ENCODE results near the gene LAD1. TPM values are rescaled to one million over a fixed set of nuclear protein-coding genes. Genes with fewer than 3 reads are reported as not detected.

LAD1 gene, protein sequence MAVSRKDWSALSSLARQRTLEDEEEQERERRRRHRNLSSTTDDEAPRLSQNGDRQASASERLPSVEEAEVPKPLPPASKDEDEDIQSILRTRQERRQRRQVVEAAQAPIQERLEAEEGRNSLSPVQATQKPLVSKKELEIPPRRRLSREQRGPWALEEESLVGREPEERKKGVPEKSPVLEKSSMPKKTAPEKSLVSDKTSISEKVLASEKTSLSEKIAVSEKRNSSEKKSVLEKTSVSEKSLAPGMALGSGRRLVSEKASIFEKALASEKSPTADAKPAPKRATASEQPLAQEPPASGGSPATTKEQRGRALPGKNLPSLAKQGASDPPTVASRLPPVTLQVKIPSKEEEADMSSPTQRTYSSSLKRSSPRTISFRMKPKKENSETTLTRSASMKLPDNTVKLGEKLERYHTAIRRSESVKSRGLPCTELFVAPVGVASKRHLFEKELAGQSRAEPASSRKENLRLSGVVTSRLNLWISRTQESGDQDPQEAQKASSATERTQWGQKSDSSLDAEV
- 0.69 to 1.4 TPM (median 1.0 TPM) in 5 replicates for total RNA-seq (2022; extraction: Qiagen RNA extraction)

DNA sequence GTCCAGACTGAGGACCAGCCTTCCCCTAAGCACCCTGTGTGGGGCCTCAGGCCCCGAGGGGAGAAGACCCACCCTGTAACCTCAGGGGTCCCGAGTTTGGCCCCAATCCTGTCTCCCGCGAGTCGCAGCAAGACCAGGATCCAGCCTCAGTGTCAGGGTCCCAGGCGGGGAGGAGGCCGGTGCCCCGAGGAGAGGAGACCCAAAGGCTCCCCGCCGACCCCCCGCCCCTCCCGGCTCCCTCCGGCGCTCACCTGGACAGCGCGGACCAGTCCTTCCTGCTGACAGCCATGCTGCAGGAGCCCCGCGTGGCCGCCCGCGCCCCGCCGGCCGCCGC lies at the start of gene LAD1:
TSS of gene LAD1 (minus strand) at position 307 of the 334 bp plus-strand sequence. CDS start at position 289, 18 bp downstream.

DNA sequence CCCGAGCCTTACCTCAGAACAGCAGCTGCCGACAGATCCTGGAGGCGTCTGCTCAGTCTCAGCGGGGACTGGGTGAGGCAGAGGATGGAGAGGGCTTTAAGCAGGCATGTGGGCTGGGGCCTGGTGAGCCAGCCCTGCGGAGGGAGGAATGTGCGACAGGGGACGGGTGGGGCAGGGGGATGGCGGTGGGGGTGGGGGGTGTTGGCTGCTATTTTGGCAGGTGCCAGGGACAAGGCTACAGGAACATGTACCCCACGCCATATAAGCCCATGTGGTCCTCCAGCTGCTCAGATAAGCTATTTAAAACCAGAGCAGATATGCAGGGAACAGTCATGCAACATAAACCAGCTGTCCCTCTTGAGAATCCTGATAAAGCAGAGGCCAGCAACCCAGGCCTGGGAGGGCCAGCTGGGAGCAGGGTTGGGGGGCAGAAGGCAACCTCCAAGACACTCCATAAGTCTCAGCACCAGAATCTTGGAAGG lies 21.5 kb downstream of the LAD1 start, which contains the start of gene TNNT2:
TSS of gene TNNT2 (minus strand) at position 70 of the 482 bp plus-strand sequence. CDS start 4,426 bp downstream, outside the sequence.

Other genes with a start within 250 kb of the LAD1 start
- gene TMEM9, start 244.8 kb downstream of the LAD1 start, total RNA-seq (2022; extraction: Qiagen RNA extraction): 77.1 to 91.6 TPM (median 86.5 TPM) in 5 replicates
- 0.41 to 0.71 TPM (median 0.56 TPM) in 5 replicates for gene IGFN1, start 208.5 kb downstream of the LAD1 start, total RNA-seq (2022; extraction: Qiagen RNA extraction)
- 0.02 to 0.08 TPM (median 0.05 TPM) in 3 of 5 replicates, not detected in the others for gene PKP1, start 115.8 kb downstream of the LAD1 start, total RNA-seq (2022; extraction: Qiagen RNA extraction)
- 0.39 TPM in 1 of 5 replicates, not detected in the others for gene TNNT2, start 21.6 kb downstream of the LAD1 start, total RNA-seq (2022; extraction: Qiagen RNA extraction)
- gene TNNI1, start 22.4 kb upstream of the LAD1 start, total RNA-seq (2022; extraction: Qiagen RNA extraction): not detected in 5 replicates
- 91.1 to 175 TPM (median 155 TPM) in 5 replicates for gene PHLDA3, start 69.9 kb upstream of the LAD1 start, total RNA-seq (2022; extraction: Qiagen RNA extraction)
- 376 to 565 TPM (median 395 TPM) in 5 replicates for gene CSRP1, start 107.8 kb upstream of the LAD1 start, total RNA-seq (2022; extraction: Qiagen RNA extraction)
- gene NAV1, start 139.8 kb upstream of the LAD1 start, total RNA-seq (2022; extraction: Qiagen RNA extraction): 4.7 to 8.9 TPM (median 7.8 TPM) in 5 replicates

Data from A549 treated with Mapracorat at 1 μM for 4 hours (cell line).